ENCODE results near the gene SLC25A47.
"Not testable (repeated sequence)": the region's sequence is repeated elsewhere in the genome, so short reads cannot be mapped to it uniquely, and the experiment has no call there.

The SLC25A47 gene

GRCh38 chr14:100285021-100285912 is 37.9 kb upstream of the SLC25A47 start:
- no peaks in the 10 kb centered on the region for H3K27me3 ChIP-seq (ENCODE audit: control insufficient read depth in 1 of 2, insufficient read depth in 2 of 2, low read length in 2 of 2)
- H3K36me3 ChIP-seq (ENCODE audit: insufficient read depth, low read length) = no peaks in the 10 kb centered on the region
- peaks cover 3% of the 10 kb centered on the region for H3K4me1 ChIP-seq (ENCODE audit: insufficient read depth, low read length)
- no peaks in the 10 kb centered on the region for H3K9me3 ChIP-seq (ENCODE audit: low read length)
- H3K4me3 ChIP-seq (ENCODE audit: low read depth in 1 of 2, low read length in 2 of 2) = peak overlapping the region; percentile 53 to 90
- H3K27ac ChIP-seq (ENCODE audit: low read depth, low read length) = peak overlapping the region; percentile 78
- no peak overlapping the region for H3K9ac ChIP-seq (ENCODE audit: low read length)

- no peak overlapping the region for H3K9ac ChIP-seq (ENCODE audit: low read length)
- no peaks in the 10 kb centered on the region for H3K36me3 ChIP-seq (ENCODE audit: insufficient read depth, low read length)
- no peaks in the 10 kb centered on the region for H3K27me3 ChIP-seq (ENCODE audit: control insufficient read depth in 1 of 2, insufficient read depth in 2 of 2, low read length in 2 of 2)
- no peaks in the 10 kb centered on the region for H3K9me3 ChIP-seq (ENCODE audit: low read length)
- H3K27ac ChIP-seq (ENCODE audit: low read depth, low read length) = peak overlapping the region; percentile 78
- peak overlapping the region; percentile 53 to 90 for H3K4me3 ChIP-seq (ENCODE audit: low read depth in 1 of 2, low read length in 2 of 2)
- peaks cover 3% of the 10 kb centered on the region for H3K4me1 ChIP-seq (ENCODE audit: insufficient read depth, low read length)
Measured at GRCh38 chr14:100285913-100286400, 37.2 kb upstream of the SLC25A47 start.

DNA sequence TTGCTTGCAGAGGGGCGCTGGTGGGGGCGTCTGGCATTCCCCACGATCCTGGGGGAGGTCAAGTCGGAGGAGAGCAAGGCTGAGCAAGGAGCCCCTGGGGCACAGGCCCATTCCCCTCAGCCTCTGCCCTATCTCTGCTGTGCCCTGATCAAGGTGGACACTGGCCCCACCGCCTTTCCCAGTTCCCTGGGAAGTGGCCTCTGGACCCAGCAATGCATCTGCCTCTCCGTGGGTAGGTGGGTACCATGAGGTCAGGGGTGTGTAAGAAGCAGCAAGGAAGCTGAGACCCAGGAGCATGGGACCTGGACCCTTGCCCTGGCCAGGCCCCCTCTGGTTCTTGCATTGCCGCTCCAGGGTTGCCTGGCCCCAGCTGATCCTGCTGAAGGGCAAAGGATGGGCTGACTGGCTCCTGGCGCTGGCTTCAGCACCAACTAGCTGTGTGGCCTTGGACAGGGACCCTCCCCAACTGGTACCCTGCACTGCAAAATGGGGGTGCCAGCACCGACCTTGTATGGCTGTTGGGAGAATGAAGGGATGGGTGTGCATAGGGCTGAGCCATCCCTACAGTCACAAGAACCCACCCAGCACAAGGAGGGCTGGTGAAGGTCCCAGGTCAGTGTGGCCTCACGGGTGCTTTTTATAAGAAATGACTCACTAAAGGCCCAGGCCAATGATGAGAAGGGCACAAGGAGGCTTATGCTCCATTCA is 36.5 kb upstream of the SLC25A47 start:
- Histone ChIP-seq H3K36me3 (ENCODE audit: insufficient read depth, low read length) (peaks cover 3% of the 10 kb centered on the region), H3K4me3 (ENCODE audit: low read depth in 1 of 2, low read length in 2 of 2) (no peak overlapping the region), H3K4me1 (ENCODE audit: insufficient read depth, low read length) (no peaks in the 10 kb centered on the region), H3K27ac (ENCODE audit: low read depth, low read length) (no peak overlapping the region), H3K27me3 (ENCODE audit: control insufficient read depth in 1 of 2, insufficient read depth in 2 of 2, low read length in 2 of 2) (no peaks in the 10 kb centered on the region), H3K9me3 (ENCODE audit: low read length) (no peaks in the 10 kb centered on the region), H3K9ac (ENCODE audit: low read length) (no peak overlapping the region)

DNA sequence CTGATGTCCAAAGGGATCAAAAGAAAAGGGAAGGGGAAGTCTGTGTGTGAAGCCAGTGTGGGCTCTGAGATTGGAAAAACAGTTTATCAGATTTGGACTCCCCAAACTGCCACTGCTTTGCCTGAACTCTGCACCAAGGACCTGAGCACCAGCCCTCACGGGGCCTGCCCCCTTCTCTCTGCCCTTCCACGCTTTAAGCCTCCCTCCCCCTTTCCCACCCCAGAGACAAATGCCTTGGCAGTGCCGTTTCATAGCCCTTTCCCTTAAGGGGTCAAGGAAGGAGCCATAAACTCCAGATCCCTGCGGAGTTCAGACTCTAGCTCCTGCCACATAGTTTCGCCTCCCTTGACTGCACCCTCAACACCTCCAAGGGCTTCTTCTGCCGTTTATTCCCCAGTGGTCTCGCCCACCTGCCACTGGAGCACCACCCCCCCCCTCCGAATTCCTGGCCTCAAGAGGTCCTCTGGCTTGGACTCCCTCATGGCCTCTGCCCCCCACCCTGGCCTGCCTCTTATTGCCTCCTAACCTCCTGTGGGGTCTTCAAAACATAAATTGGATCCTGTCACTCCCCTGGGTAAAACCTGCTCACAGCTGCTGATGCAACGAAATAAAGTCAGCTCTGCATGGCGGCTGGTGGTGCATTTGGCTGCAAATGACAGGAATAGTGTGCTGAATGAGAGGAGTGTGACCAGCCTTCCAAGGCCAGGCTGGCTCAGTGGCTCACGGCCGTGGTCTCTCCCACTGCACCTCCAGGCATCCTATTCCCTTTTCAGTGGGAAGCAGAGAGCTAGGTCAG is 35.7 kb upstream of the SLC25A47 start:
- H3K27me3 ChIP-seq (ENCODE audit: control insufficient read depth in 1 of 2, insufficient read depth in 2 of 2, low read length in 2 of 2) = no peaks in the 10 kb centered on the region
- no peaks in the 10 kb centered on the region for H3K4me1 ChIP-seq (ENCODE audit: insufficient read depth, low read length)
- no peak overlapping the region for H3K9ac ChIP-seq (ENCODE audit: low read length)
- no peaks in the 10 kb centered on the region for H3K9me3 ChIP-seq (ENCODE audit: low read length)
- no peak overlapping the region for H3K27ac ChIP-seq (ENCODE audit: low read depth, low read length)
- peaks cover 8% of the 10 kb centered on the region for H3K36me3 ChIP-seq (ENCODE audit: insufficient read depth, low read length)
- no peak overlapping the region for H3K4me3 ChIP-seq (ENCODE audit: low read depth in 1 of 2, low read length in 2 of 2)

DNA sequence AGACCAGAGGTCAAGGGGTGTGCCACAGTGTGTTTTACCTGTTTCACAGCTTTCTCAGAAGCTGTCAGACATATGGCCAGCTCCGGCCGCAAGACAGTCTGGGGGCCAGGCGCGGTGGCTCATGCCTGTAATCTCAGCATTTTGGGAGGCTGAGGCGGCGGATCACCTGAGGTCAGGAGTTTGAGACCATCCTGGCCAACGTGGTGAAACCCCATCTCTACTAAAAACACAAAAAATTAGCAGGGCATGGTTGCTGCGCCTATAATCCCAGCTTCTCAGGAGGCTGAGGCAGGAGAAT is 35.2 kb upstream of the SLC25A47 start:
- H3K36me3 ChIP-seq (ENCODE audit: insufficient read depth, low read length); H3K9ac ChIP-seq (ENCODE audit: low read length); H3K4me3 ChIP-seq (ENCODE audit: low read depth in 1 of 2, low read length in 2 of 2); H3K4me1 ChIP-seq (ENCODE audit: insufficient read depth, low read length); H3K27ac ChIP-seq (ENCODE audit: low read depth, low read length); H3K9me3 ChIP-seq (ENCODE audit: low read length); H3K27me3 ChIP-seq (ENCODE audit: control insufficient read depth in 1 of 2, insufficient read depth in 2 of 2, low read length in 2 of 2): not testable (repeated sequence)

GRCh38 chr14:100288382-100289185 is 34.6 kb upstream of the SLC25A47 start:
- Histone ChIP-seq H3K36me3 (ENCODE audit: insufficient read depth, low read length) (peaks cover 8% of the 10 kb centered on the region), H3K4me3 (ENCODE audit: low read depth in 1 of 2, low read length in 2 of 2) (no peak overlapping the region), H3K27me3 (ENCODE audit: control insufficient read depth in 1 of 2, insufficient read depth in 2 of 2, low read length in 2 of 2) (no peaks in the 10 kb centered on the region), H3K9ac (ENCODE audit: low read length) (no peak overlapping the region), H3K4me1 (ENCODE audit: insufficient read depth, low read length) (no peaks in the 10 kb centered on the region), H3K9me3 (ENCODE audit: low read length) (no peaks in the 10 kb centered on the region), H3K27ac (ENCODE audit: low read depth, low read length) (no peak overlapping the region)

DNA sequence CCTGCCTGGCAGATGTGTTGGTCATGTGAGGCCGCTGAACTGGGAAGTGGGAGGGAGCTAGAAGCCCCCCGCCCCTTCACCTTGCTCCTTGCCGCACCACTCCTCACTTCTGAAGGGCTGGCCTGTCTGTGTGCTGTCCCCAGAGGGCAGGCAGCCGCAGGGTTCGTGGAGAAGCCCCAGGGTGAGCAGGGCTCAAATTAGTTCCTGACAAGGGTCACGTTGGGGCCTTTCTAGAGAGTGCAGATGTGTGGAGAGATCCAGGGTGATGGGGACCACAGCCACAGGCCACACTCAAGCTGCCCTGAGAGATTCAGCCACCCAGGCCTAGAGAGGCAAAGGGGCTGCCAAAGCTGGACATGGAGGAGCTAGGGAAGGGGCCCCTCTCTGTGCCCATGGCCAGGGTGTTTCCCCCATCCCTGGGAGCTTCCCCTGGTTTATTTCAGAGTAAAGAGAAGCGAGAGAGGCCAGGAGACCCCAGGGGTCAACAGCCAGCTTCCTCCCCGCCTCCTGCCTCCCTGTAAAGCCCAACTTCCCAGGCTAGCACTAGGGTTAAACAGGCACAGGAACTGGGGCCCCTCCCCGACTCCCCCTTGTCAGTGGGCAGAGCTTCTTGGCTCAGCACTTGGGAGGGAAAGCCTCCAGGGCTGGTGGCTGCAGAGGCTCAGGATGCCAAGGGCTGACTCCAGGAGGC is 33.1 kb upstream of the SLC25A47 start:
- peaks cover 8% of the 10 kb centered on the region for H3K36me3 ChIP-seq (ENCODE audit: insufficient read depth, low read length)
- no peaks in the 10 kb centered on the region for H3K9me3 ChIP-seq (ENCODE audit: low read length)
- H3K27ac ChIP-seq (ENCODE audit: low read depth, low read length) = no peak overlapping the region
- no peaks in the 10 kb centered on the region for H3K27me3 ChIP-seq (ENCODE audit: control insufficient read depth in 1 of 2, insufficient read depth in 2 of 2, low read length in 2 of 2)
- H3K9ac ChIP-seq (ENCODE audit: low read length) = no peak overlapping the region
- H3K4me3 ChIP-seq (ENCODE audit: low read depth in 1 of 2, low read length in 2 of 2) = no peak overlapping the region
- H3K4me1 ChIP-seq (ENCODE audit: insufficient read depth, low read length) = no peaks in the 10 kb centered on the region

DNA sequence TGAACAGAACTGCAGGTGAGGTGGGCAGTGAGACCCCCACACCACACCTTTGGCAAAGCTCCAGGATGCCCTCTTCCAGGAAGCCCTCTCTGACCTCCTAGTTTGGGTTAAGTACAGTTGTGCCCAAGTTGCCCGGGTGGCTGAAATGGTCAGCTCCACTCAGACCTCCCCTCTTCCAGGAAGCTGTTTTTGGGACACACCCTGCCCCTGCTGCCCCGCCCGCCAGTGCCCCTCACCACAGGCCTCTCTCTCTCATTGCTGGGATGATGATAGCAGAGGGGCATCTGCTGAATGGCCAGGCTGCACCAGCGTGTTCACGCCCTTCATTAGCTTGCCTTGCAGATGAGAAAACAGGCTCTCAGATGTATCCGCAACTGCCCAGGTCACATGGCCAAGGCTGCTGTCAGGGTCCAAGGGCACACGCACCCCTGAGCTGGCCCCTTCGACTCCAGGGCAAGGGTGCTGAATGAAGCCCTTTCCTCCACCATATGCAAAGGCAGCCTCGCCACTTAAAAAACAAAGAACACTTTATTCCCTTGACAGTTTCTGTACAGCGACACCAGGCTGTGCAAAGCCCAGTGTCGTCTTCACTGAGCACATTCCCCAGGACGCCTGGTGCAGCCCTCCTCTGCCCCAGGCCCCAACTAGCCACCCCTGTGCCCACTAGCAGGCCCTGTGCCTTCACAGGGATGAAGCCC is 32.4 kb upstream of the SLC25A47 start:
- peaks cover 8% of the 10 kb centered on the region for H3K36me3 ChIP-seq (ENCODE audit: insufficient read depth, low read length)
- no peaks in the 10 kb centered on the region for H3K27me3 ChIP-seq (ENCODE audit: control insufficient read depth in 1 of 2, insufficient read depth in 2 of 2, low read length in 2 of 2)
- H3K4me3 ChIP-seq (ENCODE audit: low read depth in 1 of 2, low read length in 2 of 2) = no peak overlapping the region
- H3K27ac ChIP-seq (ENCODE audit: low read depth, low read length) = no peak overlapping the region
- no peak overlapping the region for H3K9ac ChIP-seq (ENCODE audit: low read length)
- H3K9me3 ChIP-seq (ENCODE audit: low read length) = no peaks in the 10 kb centered on the region
- no peaks in the 10 kb centered on the region for H3K4me1 ChIP-seq (ENCODE audit: insufficient read depth, low read length)

GRCh38 chr14:100291305-100292075 is 31.6 kb upstream of the SLC25A47 start:
- no peak overlapping the region for H3K4me3 ChIP-seq (ENCODE audit: low read depth in 1 of 2, low read length in 2 of 2)
- no peak overlapping the region for H3K9ac ChIP-seq (ENCODE audit: low read length)
- H3K4me1 ChIP-seq (ENCODE audit: insufficient read depth, low read length) = peaks cover 4% of the 10 kb centered on the region
- peaks cover 8% of the 10 kb centered on the region for H3K36me3 ChIP-seq (ENCODE audit: insufficient read depth, low read length)
- no peak overlapping the region for H3K27ac ChIP-seq (ENCODE audit: low read depth, low read length)
- H3K27me3 ChIP-seq (ENCODE audit: control insufficient read depth in 1 of 2, insufficient read depth in 2 of 2, low read length in 2 of 2) = no peaks in the 10 kb centered on the region
- no peaks in the 10 kb centered on the region for H3K9me3 ChIP-seq (ENCODE audit: low read length)

Measured in muscle layer of colon (tissue), 2 donors.